HCT116 (cell line): Measurements from ENCODE around the gene CCDC185.

Experiments
- ATF3 ChIP-seq: IDR thresholded peaks from 2 replicates; pipeline ENCODE4 v1.6.1; 2012
- CBX3 ChIP-seq: IDR thresholded peaks from 2 replicates; pipeline ENCODE4 v1.6.1; 2012; ENCODE audit warnings: low read depth
- CEBPB ChIP-seq: IDR thresholded peaks from 2 replicates; pipeline ENCODE4 v1.6.1; 2012; ENCODE audit warnings: low read depth
- CTCF ChIP-seq, 3 experiments: fragments of 200-600 bp in 1 of 3; sonication (generic) in 1 of 3; IDR thresholded peaks in 2 of 3; conservative IDR thresholded peaks in 1 of 3; 2 replicates each; pipeline ENCODE4 v1.5.1; 2012 to 2017; ENCODE audit warnings: low read depth in 2 of 3, low read length in 2 of 3, antibody characterized with exemption in 1 of 3, borderline replicate concordance in 1 of 3, control low read depth in 1 of 3, mild to moderate bottlenecking in 1 of 3, mixed read lengths in 1 of 3, mixed run types in 1 of 3, moderate library complexity in 1 of 3; ENCODE audit not compliant: insufficient read depth in 1 of 3
- EZH2 ChIP-seq: fragments of 200-600 bp; sonication (generic); IDR thresholded peaks from 2 replicates; pipeline ENCODE4 v1.6.1; 2017; ENCODE audit warnings: antibody characterized with exemption, mixed run types
- POLR2A ChIP-seq: IDR thresholded peaks from 2 replicates; pipeline ENCODE4 v1.7.0; 2011; ENCODE audit warnings: borderline replicate concordance; ENCODE audit not compliant: insufficient read depth, insufficient read length; ENCODE audit errors: extremely low read depth
- RAD21 ChIP-seq: IDR thresholded peaks from 2 replicates; pipeline ENCODE4 v1.6.1; 2012; ENCODE audit warnings: low read depth, mild to moderate bottlenecking
- SP1 ChIP-seq: IDR thresholded peaks from 2 replicates; pipeline ENCODE4 v1.6.1; 2012; ENCODE audit warnings: low read depth
- TCF7L2 ChIP-seq: IDR thresholded peaks from 2 replicates; pipeline ENCODE4 v1.7.0; 2011; ENCODE audit warnings: borderline replicate concordance, inconsistent platforms; ENCODE audit not compliant: insufficient read depth, insufficient read length; ENCODE audit errors: extremely low read depth
- ZBTB33 ChIP-seq: IDR thresholded peaks from 2 replicates; pipeline ENCODE4 v1.6.1; 2011; ENCODE audit warnings: mild to moderate bottlenecking, low read length, moderate library complexity; ENCODE audit not compliant: insufficient replicate concordance; ENCODE audit errors: extremely low read depth
- ZFX ChIP-seq: fragments of 450-650 bp; IDR thresholded peaks from 2 replicates; pipeline ENCODE4 v1.6.1; 2017

GRCh38 chr1:223350361-223350908 is 42.8 kb upstream of the CCDC185 start:
- TF ChIP-seq POLR2A, result no peak
- TF ChIP-seq ZBTB33, result no peak
- TF ChIP-seq ZFX, result no peak
- no peak for TF ChIP-seq CTCF (IDR thresholded peaks at IDR 0.05 in 2 of 3, conservative IDR thresholded peaks at IDR 0.05 in 1 of 3; ENCODE audit: borderline replicate concordance in 1 of 3, insufficient read depth in 1 of 3, low read depth in 2 of 3, low read length in 2 of 3)
- TF ChIP-seq CEBPB, result no peak
- TF ChIP-seq RAD21, result no peak
- TF ChIP-seq ATF3, result no peak
- TF ChIP-seq TCF7L2, result no peak
- no peak for TF ChIP-seq EZH2
- no peak for TF ChIP-seq CBX3
- no peak for TF ChIP-seq SP1
